ENCODE data around the gene HRH4.

DNA sequence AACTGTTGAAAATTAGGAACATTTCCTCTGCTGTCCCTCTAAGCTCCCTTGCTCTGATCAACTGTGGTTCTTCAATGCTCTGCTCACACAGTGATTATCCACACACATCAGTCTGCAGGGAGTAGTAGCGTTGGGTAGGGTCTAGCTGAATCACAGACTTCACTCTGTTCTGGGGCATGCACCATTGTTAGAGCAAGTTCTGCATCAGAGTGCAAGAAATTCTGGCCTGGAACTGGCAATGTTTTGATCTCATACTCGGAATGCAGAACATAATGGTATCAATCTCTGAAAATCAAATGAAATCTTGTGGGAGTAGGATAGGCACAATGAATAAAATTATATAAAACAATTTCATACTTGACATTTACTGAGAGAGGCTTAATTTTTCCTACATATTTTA is 55.3 kb downstream of the HRH4 start:
- TF ChIP-seq, protein P1, sequence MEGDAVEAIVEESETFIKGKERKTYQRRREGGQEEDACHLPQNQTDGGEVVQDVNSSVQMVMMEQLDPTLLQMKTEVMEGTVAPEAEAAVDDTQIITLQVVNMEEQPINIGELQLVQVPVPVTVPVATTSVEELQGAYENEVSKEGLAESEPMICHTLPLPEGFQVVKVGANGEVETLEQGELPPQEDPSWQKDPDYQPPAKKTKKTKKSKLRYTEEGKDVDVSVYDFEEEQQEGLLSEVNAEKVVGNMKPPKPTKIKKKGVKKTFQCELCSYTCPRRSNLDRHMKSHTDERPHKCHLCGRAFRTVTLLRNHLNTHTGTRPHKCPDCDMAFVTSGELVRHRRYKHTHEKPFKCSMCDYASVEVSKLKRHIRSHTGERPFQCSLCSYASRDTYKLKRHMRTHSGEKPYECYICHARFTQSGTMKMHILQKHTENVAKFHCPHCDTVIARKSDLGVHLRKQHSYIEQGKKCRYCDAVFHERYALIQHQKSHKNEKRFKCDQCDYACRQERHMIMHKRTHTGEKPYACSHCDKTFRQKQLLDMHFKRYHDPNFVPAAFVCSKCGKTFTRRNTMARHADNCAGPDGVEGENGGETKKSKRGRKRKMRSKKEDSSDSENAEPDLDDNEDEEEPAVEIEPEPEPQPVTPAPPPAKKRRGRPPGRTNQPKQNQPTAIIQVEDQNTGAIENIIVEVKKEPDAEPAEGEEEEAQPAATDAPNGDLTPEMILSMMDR (IDR thresholded peaks at IDR 0.05) = no peak
- TF ChIP-seq POLR2A (IDR thresholded peaks at IDR 0.05) (no peak), EP300 (IDR thresholded peaks at IDR 0.05) (no peak), POLR2AphosphoS5 (IDR thresholded peaks at IDR 0.05) (no peak)
